ENCODE data around the gene APOH. TPM values are rescaled to one million over a fixed set of nuclear protein-coding genes. Genes with fewer than 3 reads are reported as not detected.

The APOH gene
- total and polyA plus RNA-seq, 9 of the 15 experiments (the other 6 are each of a cell fraction or from before 2014, with no cell fraction given) = 1.1 TPM; not detected in 8

DNA sequence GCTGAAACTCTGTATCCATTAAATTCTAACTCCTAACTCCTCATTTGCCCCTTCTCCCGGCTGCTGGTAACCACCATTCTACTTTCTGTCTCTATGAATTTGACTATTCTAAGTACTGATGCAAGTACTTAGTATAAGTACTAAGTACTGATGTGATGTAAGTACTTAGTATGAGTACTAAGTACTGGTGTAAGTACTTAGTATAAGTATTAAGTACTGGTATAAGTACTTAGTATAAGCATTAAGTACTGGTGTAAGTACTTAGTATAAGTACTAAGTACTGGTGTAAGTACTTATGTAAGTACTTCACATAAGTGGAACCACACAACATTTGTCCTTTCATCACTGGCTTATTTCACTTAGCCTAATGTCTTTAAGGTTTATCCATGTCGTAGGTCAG is 40.9 kb upstream of the APOH start:
- BruUV-seq (replicated peaks) = no TSS peak
- DNase-seq (ENCODE audit: extremely low read depth in 1 of 4, low spot score in 3 of 4) (no peak), FAIRE-seq (no peak), ATAC-seq (no peak)
- Histone ChIP-seq H3K4me2 (ENCODE audit: insufficient read depth, low read length) (no peak overlapping the region), H3K4me1 (replicated peaks in 1 of 2; ENCODE audit: control insufficient read depth in 2 of 2, insufficient read depth in 2 of 2, low read length in 2 of 2) (peaks cover 0 to 11% of the 10 kb centered on the region in 2 experiments; a peak in 3 of 5 replicates), H3K4me3 (no peak overlapping the region), H2AFZ (ENCODE audit: low read depth, low read length) (no peak overlapping the region), H3K79me2 (ENCODE audit: control insufficient read depth, insufficient read depth, low read length) (no peaks in the 10 kb centered on the region), H4K20me1 (replicated peaks; ENCODE audit: control insufficient read depth, insufficient read depth, low read length) (no peaks in the 10 kb centered on the region), H3K27me3 (ENCODE audit: control insufficient read depth in 2 of 2, insufficient read depth in 2 of 2, low read length in 2 of 2) (peaks cover 0 to 12% of the 10 kb centered on the region in 2 experiments; a peak in 2 of 5 replicates), H3K27ac (ENCODE audit: extremely low read depth, low read depth, low read length) (no peak overlapping the region), H3K9me3 (replicated peaks; ENCODE audit: control insufficient read depth, insufficient read depth, low read depth, low read length) (no peaks in the 10 kb centered on the region), H3K9ac (ENCODE audit: insufficient read depth in 1 of 2, low read depth in 2 of 2, low read length in 2 of 2) (no peak overlapping the region), H3K9me1 (ENCODE audit: control insufficient read depth, insufficient read depth, low read length) (no peaks in the 10 kb centered on the region), H3K36me3 (ENCODE audit: control insufficient read depth, insufficient read depth, low read length) (no peaks in the 10 kb centered on the region)
- in situ Hi-C loops (cut with MboI) = no loop called here
- ChIA-PET POLR2A (no interaction called here), CTCF (ENCODE audit: low intra/inter-chr PET ratio) (no interaction called here)
- intact Hi-C loops (cut with micrococcal nuclease) = no loop called here
- WGBS (ENCODE audit: insufficient coverage, low coverage, missing lambda C conversion rate) = 13% methylated on average over 2 of the region's 2 CpGs
- TF ChIP-seq C11orf30 (IDR thresholded peaks at IDR 0.05; ENCODE audit: low read depth) (no peak), ZNF282 (CRISPR knock-in tag; IDR thresholded peaks at IDR 0.05) (no peak), GATAD2A (IDR thresholded peaks at IDR 0.05) (no peak), ZNF551 (CRISPR knock-in tag; IDR thresholded peaks at IDR 0.05) (no peak), MTA3 (IDR thresholded peaks at IDR 0.05; ENCODE audit: borderline replicate concordance) (no peak), NR3C1 (CRISPR knock-in tag; IDR thresholded peaks at IDR 0.05) (no peak), HDGF (IDR thresholded peaks at IDR 0.05) (no peak), YBX1 (IDR thresholded peaks at IDR 0.05) (no peak), OTX1 (CRISPR knock-in tag; IDR thresholded peaks at IDR 0.05) (no peak), HSF4 (CRISPR knock-in tag; IDR thresholded peaks at IDR 0.05; ENCODE audit: borderline replicate concordance) (no peak), ZNF408 (CRISPR knock-in tag; IDR thresholded peaks at IDR 0.05; ENCODE audit: low read depth) (no peak)
- TF ChIP-seq, protein P1, sequence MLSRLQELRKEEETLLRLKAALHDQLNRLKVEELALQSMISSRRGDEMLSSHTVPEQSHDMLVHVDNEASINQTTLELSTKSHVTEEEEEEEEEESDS (CRISPR knock-in tag; IDR thresholded peaks at IDR 0.05) = no peak
- TF ChIP-seq, protein P2, sequence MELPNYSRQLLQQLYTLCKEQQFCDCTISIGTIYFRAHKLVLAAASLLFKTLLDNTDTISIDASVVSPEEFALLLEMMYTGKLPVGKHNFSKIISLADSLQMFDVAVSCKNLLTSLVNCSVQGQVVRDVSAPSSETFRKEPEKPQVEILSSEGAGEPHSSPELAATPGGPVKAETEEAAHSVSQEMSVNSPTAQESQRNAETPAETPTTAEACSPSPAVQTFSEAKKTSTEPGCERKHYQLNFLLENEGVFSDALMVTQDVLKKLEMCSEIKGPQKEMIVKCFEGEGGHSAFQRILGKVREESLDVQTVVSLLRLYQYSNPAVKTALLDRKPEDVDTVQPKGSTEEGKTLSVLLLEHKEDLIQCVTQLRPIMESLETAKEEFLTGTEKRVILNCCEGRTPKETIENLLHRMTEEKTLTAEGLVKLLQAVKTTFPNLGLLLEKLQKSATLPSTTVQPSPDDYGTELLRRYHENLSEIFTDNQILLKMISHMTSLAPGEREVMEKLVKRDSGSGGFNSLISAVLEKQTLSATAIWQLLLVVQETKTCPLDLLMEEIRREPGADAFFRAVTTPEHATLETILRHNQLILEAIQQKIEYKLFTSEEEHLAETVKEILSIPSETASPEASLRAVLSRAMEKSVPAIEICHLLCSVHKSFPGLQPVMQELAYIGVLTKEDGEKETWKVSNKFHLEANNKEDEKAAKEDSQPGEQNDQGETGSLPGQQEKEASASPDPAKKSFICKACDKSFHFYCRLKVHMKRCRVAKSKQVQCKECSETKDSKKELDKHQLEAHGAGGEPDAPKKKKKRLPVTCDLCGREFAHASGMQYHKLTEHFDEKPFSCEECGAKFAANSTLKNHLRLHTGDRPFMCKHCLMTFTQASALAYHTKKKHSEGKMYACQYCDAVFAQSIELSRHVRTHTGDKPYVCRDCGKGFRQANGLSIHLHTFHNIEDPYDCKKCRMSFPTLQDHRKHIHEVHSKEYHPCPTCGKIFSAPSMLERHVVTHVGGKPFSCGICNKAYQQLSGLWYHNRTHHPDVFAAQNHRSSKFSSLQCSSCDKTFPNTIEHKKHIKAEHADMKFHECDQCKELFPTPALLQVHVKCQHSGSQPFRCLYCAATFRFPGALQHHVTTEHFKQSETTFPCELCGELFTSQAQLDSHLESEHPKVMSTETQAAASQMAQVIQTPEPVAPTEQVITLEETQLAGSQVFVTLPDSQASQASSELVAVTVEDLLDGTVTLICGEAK (IDR thresholded peaks at IDR 0.05) = no peak
- TF ChIP-seq, protein P2 (CRISPR knock-in tag; IDR thresholded peaks at IDR 0.05) = no peak
- TF ChIP-seq, protein P3, sequence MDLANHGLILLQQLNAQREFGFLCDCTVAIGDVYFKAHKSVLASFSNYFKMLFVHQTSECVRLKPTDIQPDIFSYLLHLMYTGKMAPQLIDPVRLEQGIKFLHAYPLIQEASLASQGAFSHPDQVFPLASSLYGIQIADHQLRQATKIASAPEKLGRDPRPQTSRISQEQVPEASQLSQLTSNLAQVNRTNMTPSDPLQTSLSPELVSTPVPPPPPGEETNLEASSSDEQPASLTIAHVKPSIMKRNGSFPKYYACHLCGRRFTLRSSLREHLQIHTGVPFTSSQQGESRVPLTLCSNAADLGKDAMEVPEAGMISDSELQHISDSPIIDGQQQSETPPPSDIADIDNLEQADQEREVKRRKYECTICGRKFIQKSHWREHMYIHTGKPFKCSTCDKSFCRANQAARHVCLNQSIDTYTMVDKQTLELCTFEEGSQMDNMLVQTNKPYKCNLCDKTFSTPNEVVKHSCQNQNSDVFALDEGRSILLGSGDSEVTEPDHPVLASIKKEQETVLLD (IDR thresholded peaks at IDR 0.05) = no peak

All from K562 (cell line).